GM12891 (cell line): Measurements from ENCODE around the gene SEPTIN5.

Experiments
- POLR2A ChIP-seq: IDR thresholded peaks from 2 replicates; pipeline ENCODE4 v1.6.1; 2011; ENCODE audit warnings: low read depth, low read length, control low read depth
- POLR2AphosphoS5 ChIP-seq: IDR thresholded peaks from 2 replicates; pipeline ENCODE4 v1.6.1; 2011; ENCODE audit warnings: low read depth, low read length, control low read depth
- POU2F2 ChIP-seq: IDR thresholded peaks from 2 replicates; pipeline ENCODE4 v1.6.1; 2011; ENCODE audit warnings: low read depth, mild to moderate bottlenecking, control low read depth, low read length, moderate library complexity
- SPI1 ChIP-seq: IDR thresholded peaks from 2 replicates; pipeline ENCODE4 v1.6.1; 2011; ENCODE audit warnings: low read depth, low read length, control low read depth
- TAF1 ChIP-seq: IDR thresholded peaks from 2 replicates; pipeline ENCODE4 v1.6.1; 2011; ENCODE audit warnings: low read depth, low read length, control low read depth

DNA sequence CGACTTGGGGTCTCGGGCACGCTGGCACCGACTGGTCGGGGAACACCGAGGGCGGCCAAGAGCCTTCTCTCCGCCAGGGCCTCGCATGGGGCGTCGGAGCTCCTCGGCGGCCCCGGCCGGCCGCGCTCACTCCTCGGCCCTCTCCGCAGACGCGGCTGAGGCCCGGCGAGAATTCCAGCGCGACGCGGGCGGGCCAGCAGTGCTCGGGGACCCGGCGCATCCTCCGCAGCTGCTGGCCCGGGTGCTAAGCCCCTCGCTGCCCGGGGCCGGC, 51.9 kb downstream of the SEPTIN5 start:
- TF ChIP-seq POLR2A: no peak
- TF ChIP-seq POLR2AphosphoS5: no peak
- TF ChIP-seq SPI1: no peak
- no peak for TF ChIP-seq TAF1
- TF ChIP-seq POU2F2: no peak
